Stimulated activated CD8-positive, alpha-beta memory T cell treated with anti-CD3 and anti-CD28 coated beads, Interleukin-4, amount 100 ng/mL, for 48 hours (primary cell): ENCODE measurements around the gene SIK3.
"Not testable (repeated sequence)": the region's sequence is repeated elsewhere in the genome, so short reads cannot be mapped to it uniquely, and the experiment has no call there.

Experiments used
- DNase-seq: peaks from one replicate; pipeline ENCODE4 v3.0.0-alpha.2; 2020

Gene SIK3

GRCh38 chr11:116811194-116811593 lies 287.0 kb downstream of the SIK3 start:
- no peak for DNase-seq

GRCh38 chr11:116808262-116809175 lies 289.7 kb downstream of the SIK3 start:
- DNase-seq, result peak; percentile 15

DNA sequence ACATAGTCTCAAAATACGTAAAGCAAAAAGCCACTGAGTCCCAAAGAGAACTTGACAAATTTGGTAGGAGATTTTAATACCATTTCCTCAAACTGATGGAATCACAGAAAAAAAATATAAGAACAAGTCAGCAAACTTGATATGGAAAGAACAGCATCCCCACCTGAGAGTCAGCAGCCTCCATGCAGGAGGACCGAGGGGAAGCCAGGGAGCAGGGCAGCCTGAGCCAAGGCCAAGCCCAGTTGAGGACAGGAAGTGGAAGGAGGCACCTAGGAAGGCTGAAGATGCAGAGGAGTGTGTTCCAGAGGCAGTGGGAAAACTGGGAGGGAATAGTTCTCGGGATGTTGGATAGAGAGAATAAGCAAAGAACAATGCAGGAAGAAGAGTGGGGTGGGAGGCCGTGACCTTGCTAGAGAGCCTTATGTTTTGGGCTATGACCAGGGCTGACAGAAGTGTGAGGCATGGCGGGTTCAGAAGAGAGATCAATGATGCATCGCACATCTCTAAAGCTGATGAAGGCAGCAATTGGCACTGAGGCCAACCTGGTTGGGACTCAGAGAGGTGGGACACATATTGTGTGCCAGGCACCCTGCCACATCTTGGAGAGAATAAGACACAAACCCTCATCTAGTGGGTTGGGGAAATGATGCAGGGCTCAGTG lies 290.5 kb downstream of the SIK3 start:
- peak; percentile 18 for DNase-seq

- no peak for DNase-seq
These were observed 294.2 kb downstream of the SIK3 start for GRCh38 chr11:116804001-116804400.

DNA sequence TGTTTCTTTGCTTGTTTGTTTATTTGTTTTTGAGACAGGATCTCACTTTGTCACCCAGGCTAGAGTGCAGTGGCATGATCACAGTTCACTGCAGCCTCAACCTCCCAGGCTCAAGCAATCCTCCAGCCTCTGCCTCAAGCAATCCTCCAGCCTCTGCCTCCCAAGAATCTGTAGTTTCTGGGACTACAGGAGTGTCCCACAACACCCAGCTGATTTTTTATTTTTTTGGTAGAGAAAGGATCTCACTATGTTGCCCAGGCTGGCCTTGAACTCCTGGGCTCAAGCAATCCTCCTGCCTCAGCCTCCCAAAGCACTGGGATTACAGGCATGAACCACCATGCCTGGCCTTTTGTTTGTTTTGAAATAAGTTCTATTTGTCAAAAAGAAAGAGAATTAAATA lies 296.6 kb downstream of the SIK3 start:
- not testable (repeated sequence) for DNase-seq

DNA sequence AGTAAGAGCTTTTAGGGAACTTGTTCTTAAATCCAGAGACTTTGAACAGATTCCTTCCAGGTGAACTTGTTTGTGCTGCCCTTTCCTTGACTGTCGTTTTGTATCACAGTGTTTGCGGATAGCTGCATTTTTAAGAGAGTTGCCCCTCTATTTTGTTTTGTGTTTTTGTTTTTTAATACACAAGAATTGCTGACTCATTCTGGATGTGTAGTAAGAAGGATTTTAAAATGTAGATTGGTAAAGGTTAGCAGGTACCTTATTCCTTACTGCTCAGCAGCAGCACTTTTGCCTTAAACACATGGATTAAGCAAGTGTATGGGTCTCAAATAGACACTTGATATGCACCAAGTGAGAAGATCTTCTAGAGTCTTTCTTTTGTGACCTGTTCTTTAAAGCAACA lies 297.6 kb downstream of the SIK3 start:
- no peak for DNase-seq

DNA sequence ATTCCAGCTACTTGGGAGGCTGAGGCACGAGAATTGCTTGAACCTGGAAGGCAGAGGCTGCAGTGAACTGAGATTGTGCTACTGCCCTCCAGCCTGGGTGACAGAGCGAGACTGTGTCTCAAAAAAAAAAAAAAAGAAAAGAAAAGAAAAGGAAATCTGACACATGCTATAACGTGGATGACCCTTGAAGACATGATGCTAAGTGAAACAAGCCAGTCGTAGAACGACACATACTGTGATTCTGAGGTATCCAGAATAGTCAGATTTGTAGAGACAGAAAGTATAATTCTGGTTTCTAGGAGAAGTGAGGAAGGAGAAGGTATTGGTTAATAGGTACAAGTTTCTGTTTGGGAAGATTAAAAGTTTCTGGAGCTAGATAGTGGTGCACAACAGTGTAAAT lies 299.9 kb downstream of the SIK3 start:
- DNase-seq, result peak; percentile 18

- no peak for DNase-seq
These were observed 300.4 kb downstream of the SIK3 start for GRCh38 chr11:116797816-116798215.

DNA sequence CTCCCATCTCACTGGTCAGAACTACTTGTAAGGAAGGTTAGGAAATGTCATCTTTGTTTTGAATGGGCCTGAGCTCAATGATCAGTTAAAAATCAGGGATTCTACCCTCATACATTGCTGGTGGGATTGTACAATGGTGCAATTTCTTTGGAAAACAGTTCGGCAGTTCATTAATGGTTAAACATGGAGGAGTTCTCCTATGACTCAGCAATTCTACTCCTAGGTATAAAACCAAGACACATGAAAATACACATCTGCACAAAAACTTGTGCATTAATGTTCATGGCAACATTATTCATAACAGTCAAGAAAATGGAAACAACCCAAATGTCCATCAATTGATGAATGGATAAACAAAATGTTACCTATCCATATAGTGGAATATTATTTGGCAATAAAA lies 301.7 kb downstream of the SIK3 start:
- DNase-seq, result no peak

DNA sequence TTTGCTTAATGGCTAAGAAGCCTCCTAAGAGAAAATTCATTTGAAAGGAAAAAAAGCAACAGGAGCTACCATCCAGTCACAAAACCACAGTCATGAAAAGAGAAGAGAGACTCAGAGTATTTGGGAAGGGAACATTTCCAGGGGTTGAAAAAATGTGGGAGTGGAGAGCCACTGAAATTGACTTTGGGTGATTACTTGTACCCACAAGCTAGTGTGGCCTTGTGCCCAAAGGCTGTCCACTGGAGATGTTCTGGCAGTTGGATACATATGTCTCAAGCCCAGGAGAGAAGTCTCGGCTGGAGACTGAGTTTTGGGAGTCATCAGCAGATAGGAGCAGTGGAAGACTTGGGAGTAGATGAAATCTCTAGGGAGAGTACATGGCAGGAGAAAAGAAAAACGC lies 303.4 kb downstream of the SIK3 start:
- no peak for DNase-seq

- no peak for DNase-seq
These were observed 304.5 kb downstream of the SIK3 start for GRCh38 chr11:116793772-116794097.
